Measurements from ENCODE around the gene TPSB2. TPM values are rescaled to one million over a fixed set of nuclear protein-coding genes. Genes with fewer than 3 reads are reported as not detected.
"Not testable (repeated sequence)": the region's sequence is repeated elsewhere in the genome, so short reads cannot be mapped to it uniquely, and the experiment has no call there.

Gene TPSB2
- total and polyA plus RNA-seq, 5 donors from 2014 or later, result not detected

DNA sequence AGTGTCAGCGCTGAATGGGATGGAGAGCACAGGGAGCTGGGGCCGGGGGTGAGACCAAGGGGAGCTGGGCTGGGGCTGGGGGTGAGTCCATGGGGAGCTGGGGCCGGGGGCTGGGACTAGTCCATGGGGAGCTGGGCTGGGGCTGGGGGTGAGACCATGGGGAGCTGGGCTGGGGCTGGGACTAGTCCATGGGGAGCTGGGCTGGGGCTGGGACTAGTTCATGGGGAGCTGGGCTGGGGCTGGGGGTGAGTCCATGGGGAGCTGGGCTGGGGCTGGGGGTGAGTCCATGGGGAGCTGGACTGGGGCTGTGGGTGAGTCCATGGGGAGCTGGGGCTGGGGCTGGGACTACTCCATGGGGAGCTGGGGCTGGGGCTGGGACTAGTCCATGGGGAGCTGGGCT is 24.8 kb upstream of the TPSB2 start:
- not testable (repeated sequence) for DNase-seq

DNA sequence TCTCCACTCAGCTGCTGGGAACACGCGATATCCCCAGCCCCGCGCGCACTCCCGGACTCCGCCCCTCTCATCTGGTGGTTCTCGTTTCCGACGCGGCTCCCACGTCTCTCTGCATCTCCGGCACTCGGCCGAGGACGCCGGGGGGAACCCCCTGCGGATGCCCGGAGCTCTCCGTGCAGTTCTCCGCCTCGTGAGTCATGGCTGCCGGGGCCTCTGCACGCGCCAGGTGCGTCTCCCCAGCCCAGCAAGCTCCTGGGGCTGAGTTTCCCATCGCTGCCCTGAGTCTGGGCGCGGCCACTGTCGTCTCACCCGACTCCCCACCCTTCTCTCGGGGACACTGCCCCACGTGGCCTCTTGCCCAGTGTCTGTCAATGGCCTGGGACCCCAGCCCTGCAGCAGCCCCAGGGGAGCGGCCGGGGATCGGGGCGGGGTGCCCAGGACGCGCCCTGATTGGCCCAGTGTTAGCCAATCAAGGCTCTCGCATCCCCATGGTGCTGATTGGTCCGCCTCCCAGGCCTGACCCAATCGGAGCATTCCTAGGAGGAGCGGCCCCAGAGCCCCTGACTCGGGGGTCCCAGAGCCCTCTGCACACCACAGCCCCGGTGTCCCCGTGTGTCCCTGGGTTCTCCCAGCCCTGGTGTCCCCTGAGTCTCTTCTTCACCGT is 23.8 kb upstream of the TPSB2 start:
- not testable (repeated sequence) for H3K4me3 Mint-ChIP-seq; DNase-seq; H3K27me3 Mint-ChIP-seq; H3K9me3 Mint-ChIP-seq; H3K4me3 ChIP-seq (ENCODE audit: low read depth, low read length); H3K9me3 ChIP-seq (ENCODE audit: control insufficient read depth in 2 of 2, low read length in 2 of 2); H3K4me1 ChIP-seq (ENCODE audit: control insufficient read depth, insufficient read depth, low read length, poor library complexity, severe bottlenecking); H3K27me3 ChIP-seq (ENCODE audit: control insufficient read depth, insufficient read depth, low read length); H3K27ac Mint-ChIP-seq; H3K27ac ChIP-seq (ENCODE audit: insufficient read depth, low read length, poor library complexity, severe bottlenecking); ATAC-seq (ENCODE audit: low read depth in 2 of 2); H3K36me3 ChIP-seq (ENCODE audit: control insufficient read depth, insufficient read depth, low read length); H3K36me3 Mint-ChIP-seq; H3K4me1 Mint-ChIP-seq

More for the DNA sequence above, 24.8 kb upstream of the TPSB2 start:
- H3K9me3 ChIP-seq (ENCODE audit: control insufficient read depth in 2 of 2, low read length in 2 of 2); H3K9me3 Mint-ChIP-seq; H3K4me1 Mint-ChIP-seq; H3K27me3 Mint-ChIP-seq; H3K36me3 Mint-ChIP-seq; H3K27me3 ChIP-seq (ENCODE audit: control insufficient read depth, insufficient read depth, low read length); H3K36me3 ChIP-seq (ENCODE audit: control insufficient read depth, insufficient read depth, low read length); H3K4me1 ChIP-seq (ENCODE audit: control insufficient read depth, insufficient read depth, low read length, poor library complexity, severe bottlenecking); H3K4me3 ChIP-seq (ENCODE audit: low read depth, low read length); H3K27ac Mint-ChIP-seq; ATAC-seq (ENCODE audit: low read depth in 2 of 2); H3K4me3 Mint-ChIP-seq; H3K27ac ChIP-seq (ENCODE audit: insufficient read depth, low read length, poor library complexity, severe bottlenecking): not testable (repeated sequence)

DNA sequence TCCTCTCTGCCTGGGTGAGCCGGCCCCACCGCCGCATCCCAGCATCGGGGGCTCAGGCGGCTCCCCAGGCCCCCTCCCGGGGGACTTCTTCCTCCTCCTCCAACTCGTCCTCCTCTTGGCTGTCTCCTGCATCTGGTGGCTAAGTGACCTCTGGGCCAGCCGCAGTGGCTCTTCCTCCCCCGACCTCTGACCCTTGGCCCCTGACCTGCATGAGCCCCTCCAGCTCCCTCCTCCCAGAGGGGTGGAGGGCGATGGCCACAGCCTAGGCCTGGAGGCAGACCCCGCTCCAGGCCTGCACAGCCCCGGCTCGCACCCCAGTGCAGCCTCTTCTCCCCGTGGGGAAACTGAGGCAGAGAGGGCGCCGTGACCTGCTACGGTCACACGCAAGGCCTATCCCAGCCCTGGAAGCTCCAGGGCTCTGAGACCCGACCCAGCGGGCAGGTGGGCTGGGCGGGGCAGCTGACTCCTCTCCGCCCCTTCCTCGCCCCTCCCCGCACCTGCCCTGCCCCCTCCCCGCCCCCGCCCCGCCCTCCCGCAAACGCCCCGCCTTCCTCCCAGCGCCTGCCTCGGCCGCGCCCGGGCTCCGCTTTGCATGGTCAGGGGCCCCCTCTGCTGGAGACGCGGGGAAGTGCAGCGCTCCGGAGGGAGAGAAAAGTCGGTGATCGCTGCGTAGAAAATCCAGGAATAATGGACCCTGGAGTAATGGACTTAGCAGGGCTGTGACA is 19.2 kb upstream of the TPSB2 start:
- DNase-seq; H3K27ac ChIP-seq (ENCODE audit: insufficient read depth, low read length, poor library complexity, severe bottlenecking); H3K4me1 Mint-ChIP-seq; H3K27me3 Mint-ChIP-seq; H3K27ac Mint-ChIP-seq; H3K27me3 ChIP-seq (ENCODE audit: control insufficient read depth, insufficient read depth, low read length); H3K9me3 Mint-ChIP-seq; H3K36me3 Mint-ChIP-seq; H3K9me3 ChIP-seq (ENCODE audit: control insufficient read depth in 2 of 2, low read length in 2 of 2); H3K4me3 ChIP-seq (ENCODE audit: low read depth, low read length); H3K4me1 ChIP-seq (ENCODE audit: control insufficient read depth, insufficient read depth, low read length, poor library complexity, severe bottlenecking); H3K36me3 ChIP-seq (ENCODE audit: control insufficient read depth, insufficient read depth, low read length); H3K4me3 Mint-ChIP-seq: not testable (repeated sequence)
- ATAC-seq (ENCODE audit: low read depth in 2 of 2), result peak; percentile 67 to 71

DNA sequence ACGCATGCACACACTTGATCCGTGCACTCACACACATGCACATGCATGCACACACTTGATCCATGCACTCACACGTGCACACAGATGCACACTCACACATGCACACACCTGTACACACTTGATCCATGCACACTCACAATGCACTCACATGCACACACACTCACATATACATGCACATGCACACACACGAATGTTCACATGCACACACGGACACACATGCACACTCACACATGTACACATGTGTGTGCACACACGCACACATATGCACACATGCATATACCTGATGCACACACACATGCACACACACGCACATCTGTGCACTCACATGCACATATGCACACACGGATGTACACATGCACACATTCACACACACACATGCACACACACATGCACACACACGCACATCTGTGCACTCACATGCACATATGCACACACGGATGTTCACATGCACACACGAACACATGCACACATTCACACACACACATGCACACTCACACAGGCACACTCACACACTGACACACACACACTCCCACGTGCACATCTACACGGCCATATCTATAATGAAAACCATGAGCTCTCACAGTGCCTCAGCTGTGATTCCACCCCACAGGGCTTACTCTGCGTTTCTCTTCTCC is 18.0 kb upstream of the TPSB2 start:
- not testable (repeated sequence) for H3K4me3 Mint-ChIP-seq; ATAC-seq (ENCODE audit: low read depth in 2 of 2); H3K9me3 Mint-ChIP-seq; H3K9me3 ChIP-seq (ENCODE audit: control insufficient read depth in 2 of 2, low read length in 2 of 2); DNase-seq; H3K27ac Mint-ChIP-seq; H3K27ac ChIP-seq (ENCODE audit: insufficient read depth, low read length, poor library complexity, severe bottlenecking); H3K4me1 Mint-ChIP-seq; H3K4me3 ChIP-seq (ENCODE audit: low read depth, low read length); H3K4me1 ChIP-seq (ENCODE audit: control insufficient read depth, insufficient read depth, low read length, poor library complexity, severe bottlenecking); H3K27me3 Mint-ChIP-seq; H3K36me3 Mint-ChIP-seq; H3K36me3 ChIP-seq (ENCODE audit: control insufficient read depth, insufficient read depth, low read length); H3K27me3 ChIP-seq (ENCODE audit: control insufficient read depth, insufficient read depth, low read length)

DNA sequence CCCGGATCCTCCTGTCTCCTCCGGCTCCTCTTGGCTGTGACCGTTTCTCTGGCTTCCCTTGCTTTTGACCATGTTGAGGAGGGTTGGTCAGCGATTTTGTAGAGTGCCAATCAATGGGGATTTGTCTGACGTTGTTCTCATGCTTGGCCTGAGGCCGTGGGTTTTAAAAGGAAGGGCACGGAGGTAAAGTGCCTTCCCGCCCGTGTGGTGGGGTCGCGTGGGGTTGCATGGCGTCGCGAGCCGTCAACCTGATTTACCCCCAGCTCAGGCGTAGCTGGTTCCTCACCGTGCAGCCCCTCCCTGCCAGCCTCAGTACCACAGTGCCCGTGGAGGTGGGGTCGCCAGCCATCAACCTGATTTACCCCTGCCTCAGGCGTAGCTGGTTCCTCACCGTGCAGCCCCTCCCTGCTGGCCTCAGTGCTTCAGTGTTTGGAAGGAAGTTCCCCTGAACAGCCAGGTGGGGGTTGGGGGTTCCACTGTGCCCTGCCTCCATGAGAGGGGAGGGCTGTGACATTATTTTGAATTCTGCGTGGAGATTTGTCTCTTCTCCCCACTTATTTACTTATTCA is 15.6 kb upstream of the TPSB2 start:
- Mint-ChIP-seq H3K9me3 (no peaks in the 10 kb centered on the region), H3K36me3 (no peaks in the 10 kb centered on the region), H3K27ac (no peak overlapping the region), H3K27me3 (no peaks in the 10 kb centered on the region), H3K4me1 (peaks cover 0 to 2% (median 0%) of the 10 kb centered on the region in 4 donors), H3K4me3 (no peak overlapping the region)
- H3K27ac ChIP-seq (ENCODE audit: insufficient read depth, low read length, poor library complexity, severe bottlenecking), result no peak overlapping the region
- H3K27me3 ChIP-seq (ENCODE audit: control insufficient read depth, insufficient read depth, low read length), result no peaks in the 10 kb centered on the region
- no peaks in the 10 kb centered on the region for H3K9me3 ChIP-seq (ENCODE audit: control insufficient read depth in 2 of 2, low read length in 2 of 2)
- no peaks in the 10 kb centered on the region for H3K4me1 ChIP-seq (ENCODE audit: control insufficient read depth, insufficient read depth, low read length, poor library complexity, severe bottlenecking)
- ATAC-seq (ENCODE audit: low read depth in 2 of 2) (no peak), DNase-seq (no peak)
- no peak overlapping the region for H3K4me3 ChIP-seq (ENCODE audit: low read depth, low read length)
- no peaks in the 10 kb centered on the region for H3K36me3 ChIP-seq (ENCODE audit: control insufficient read depth, insufficient read depth, low read length)

DNA sequence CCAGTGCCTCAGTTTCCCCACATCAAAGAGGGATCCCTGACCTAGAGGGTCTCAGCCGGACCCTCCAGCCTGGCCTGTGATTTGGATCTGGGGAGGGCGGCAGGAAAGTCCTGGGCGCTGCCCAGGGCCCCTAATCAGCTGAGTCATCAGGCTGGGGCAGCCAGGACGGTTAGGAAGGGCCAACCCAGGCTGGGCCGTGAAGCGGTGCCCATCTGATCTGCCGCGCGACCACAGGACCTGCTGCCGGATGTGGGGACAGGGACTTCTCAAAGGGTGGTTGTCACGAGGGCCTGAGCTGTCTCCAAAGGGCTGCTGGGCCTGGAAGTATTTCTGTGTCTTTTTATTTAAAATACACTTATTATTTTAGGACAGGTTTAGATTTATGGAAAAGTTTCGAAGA is 14.9 kb upstream of the TPSB2 start:
- DNase-seq (peak in 1 of 3 donors; percentile 57), ATAC-seq (ENCODE audit: low read depth in 2 of 2) (peak in 1 of 2 donors; percentile 29)
- H3K9me3 Mint-ChIP-seq, result no peaks in the 10 kb centered on the region
- no peaks in the 10 kb centered on the region for H3K27me3 Mint-ChIP-seq
- H3K4me3 Mint-ChIP-seq, result no peak overlapping the region
- H3K36me3 Mint-ChIP-seq, result no peaks in the 10 kb centered on the region
- no peaks in the 10 kb centered on the region for H3K27me3 ChIP-seq (ENCODE audit: control insufficient read depth, insufficient read depth, low read length)
- no peak overlapping the region for H3K27ac ChIP-seq (ENCODE audit: insufficient read depth, low read length, poor library complexity, severe bottlenecking)
- peaks cover 0 to 2% (median 0%) of the 10 kb centered on the region in 4 donors for H3K4me1 Mint-ChIP-seq
- no peaks in the 10 kb centered on the region for H3K36me3 ChIP-seq (ENCODE audit: control insufficient read depth, insufficient read depth, low read length)
- no peaks in the 10 kb centered on the region for H3K4me1 ChIP-seq (ENCODE audit: control insufficient read depth, insufficient read depth, low read length, poor library complexity, severe bottlenecking)
- H3K4me3 ChIP-seq (ENCODE audit: low read depth, low read length), result no peak overlapping the region
- no peak overlapping the region for H3K27ac Mint-ChIP-seq
- no peaks in the 10 kb centered on the region for H3K9me3 ChIP-seq (ENCODE audit: control insufficient read depth in 2 of 2, low read length in 2 of 2)

DNA sequence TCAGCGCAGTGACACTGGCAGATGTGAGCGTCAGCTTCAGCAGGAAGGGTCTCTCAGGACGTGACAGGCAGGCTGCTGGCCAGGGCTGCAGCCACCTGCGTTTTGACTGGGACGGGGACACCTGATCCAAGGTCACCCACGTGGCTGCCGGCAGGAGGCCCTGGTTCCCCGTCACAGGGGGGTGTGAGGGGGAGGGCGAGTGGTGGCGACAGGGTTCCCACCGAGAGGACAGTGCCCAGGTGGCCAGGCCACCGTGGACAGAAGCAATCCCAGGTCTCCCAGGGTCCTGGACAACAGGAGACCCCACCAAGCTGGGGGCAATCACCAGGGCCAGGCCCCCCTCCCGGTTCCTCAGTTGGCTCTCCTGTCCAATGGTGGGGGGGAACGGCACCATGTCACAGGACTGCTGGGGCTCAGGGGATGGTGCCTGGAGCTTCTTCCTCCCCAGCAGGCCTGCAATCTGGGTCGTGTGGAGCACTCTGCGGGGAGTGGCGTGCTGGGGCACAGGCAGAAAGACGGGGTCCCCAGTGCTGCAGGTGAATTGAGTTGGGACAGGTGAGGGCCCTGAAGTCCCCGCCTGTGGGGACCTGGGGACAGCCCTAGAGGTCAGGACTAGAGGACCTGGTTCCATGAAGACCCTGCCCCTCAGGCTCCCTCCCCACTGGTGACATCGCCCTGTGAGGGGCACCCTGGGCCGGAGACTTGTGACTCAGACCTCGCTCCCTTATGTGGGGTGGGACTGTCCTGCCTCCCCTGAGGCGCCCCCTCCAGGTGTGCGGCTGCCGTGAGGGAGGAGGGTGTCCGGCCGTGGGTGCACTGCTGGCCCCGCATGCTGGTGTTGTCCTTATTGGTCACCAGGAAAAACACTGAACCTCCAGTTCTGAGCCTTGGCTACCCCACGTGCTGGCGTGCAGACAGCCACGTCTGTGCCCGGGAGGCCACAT is 14.2 kb upstream of the TPSB2 start:
- H3K36me3 Mint-ChIP-seq; H3K36me3 ChIP-seq (ENCODE audit: control insufficient read depth, insufficient read depth, low read length); H3K27me3 Mint-ChIP-seq; H3K27ac Mint-ChIP-seq; H3K27ac ChIP-seq (ENCODE audit: insufficient read depth, low read length, poor library complexity, severe bottlenecking); H3K27me3 ChIP-seq (ENCODE audit: control insufficient read depth, insufficient read depth, low read length); DNase-seq; H3K4me3 Mint-ChIP-seq; H3K4me3 ChIP-seq (ENCODE audit: low read depth, low read length); H3K9me3 Mint-ChIP-seq; H3K9me3 ChIP-seq (ENCODE audit: control insufficient read depth in 2 of 2, low read length in 2 of 2); H3K4me1 Mint-ChIP-seq; H3K4me1 ChIP-seq (ENCODE audit: control insufficient read depth, insufficient read depth, low read length, poor library complexity, severe bottlenecking): not testable (repeated sequence)
- ATAC-seq (ENCODE audit: low read depth in 2 of 2), result peak in 1 of 2 donors; percentile 7
